ENCODE measurements around the gene ERBB4. TPM values are rescaled to one million over a fixed set of nuclear protein-coding genes. Genes with fewer than 3 reads are reported as not detected.

The ERBB4 gene
- polyA plus RNA-seq, 2 of the 4 experiments (the other 2 are of a cell fraction) = not detected

DNA sequence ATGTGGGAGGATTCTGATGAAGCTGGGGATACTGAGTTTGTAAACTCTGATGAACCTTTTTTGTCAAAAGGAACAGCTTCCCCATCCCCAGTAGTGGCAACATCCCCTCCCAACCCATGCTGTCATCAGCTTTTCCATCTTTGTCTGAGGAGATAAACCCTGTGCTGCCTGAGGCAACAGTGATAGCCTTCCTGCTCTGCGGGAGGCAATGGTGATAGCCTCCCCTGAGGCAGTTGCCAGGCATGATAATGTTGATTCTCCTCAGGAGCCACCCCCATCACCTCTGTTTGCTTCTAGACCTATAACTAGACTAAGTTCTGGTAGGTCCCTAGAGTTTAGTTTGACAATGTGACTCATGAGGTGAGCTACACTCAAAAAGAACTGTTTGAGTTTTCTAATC is 97.5 kb downstream of the ERBB4 start:
- no peaks in the 10 kb centered on the region for H3K4me1 ChIP-seq
- no peak overlapping the region for H3K27ac ChIP-seq
- TF ChIP-seq PHF8 (IDR thresholded peaks at IDR 0.05; ENCODE audit: borderline replicate concordance, low read depth) (no peak), RNF2 (IDR thresholded peaks at IDR 0.05; ENCODE audit: borderline replicate concordance, low read depth) (no peak), EP300 (IDR thresholded peaks at IDR 0.05) (no peak), RAD21 (conservative IDR thresholded peaks at IDR 0.05 in 1 of 2, IDR thresholded peaks at IDR 0.05 in 1 of 2) (no peak), BCL3 (IDR thresholded peaks at IDR 0.05) (no peak), GATA3 (IDR thresholded peaks at IDR 0.05; ENCODE audit: borderline replicate concordance) (no peak), KDM1A (IDR thresholded peaks at IDR 0.05; ENCODE audit: low read depth) (no peak), ZNF302 (CRISPR knock-in tag; IDR thresholded peaks at IDR 0.05) (no peak), CBX8 (IDR thresholded peaks at IDR 0.05) (no peak), ZC3H11A (IDR thresholded peaks at IDR 0.05) (no peak), EHF (CRISPR knock-in tag; IDR thresholded peaks at IDR 0.05) (no peak), HOXA7 (CRISPR knock-in tag; IDR thresholded peaks at IDR 0.05) (no peak), REST (IDR thresholded peaks at IDR 0.05) (no peak), FOSB (CRISPR knock-in tag; IDR thresholded peaks at IDR 0.05) (no peak), KDM5A (IDR thresholded peaks at IDR 0.05) (no peak), CHD2 (IDR thresholded peaks at IDR 0.05; ENCODE audit: low read length, partially characterized antibody) (no peak)
- TF ChIP-seq, protein P1, sequence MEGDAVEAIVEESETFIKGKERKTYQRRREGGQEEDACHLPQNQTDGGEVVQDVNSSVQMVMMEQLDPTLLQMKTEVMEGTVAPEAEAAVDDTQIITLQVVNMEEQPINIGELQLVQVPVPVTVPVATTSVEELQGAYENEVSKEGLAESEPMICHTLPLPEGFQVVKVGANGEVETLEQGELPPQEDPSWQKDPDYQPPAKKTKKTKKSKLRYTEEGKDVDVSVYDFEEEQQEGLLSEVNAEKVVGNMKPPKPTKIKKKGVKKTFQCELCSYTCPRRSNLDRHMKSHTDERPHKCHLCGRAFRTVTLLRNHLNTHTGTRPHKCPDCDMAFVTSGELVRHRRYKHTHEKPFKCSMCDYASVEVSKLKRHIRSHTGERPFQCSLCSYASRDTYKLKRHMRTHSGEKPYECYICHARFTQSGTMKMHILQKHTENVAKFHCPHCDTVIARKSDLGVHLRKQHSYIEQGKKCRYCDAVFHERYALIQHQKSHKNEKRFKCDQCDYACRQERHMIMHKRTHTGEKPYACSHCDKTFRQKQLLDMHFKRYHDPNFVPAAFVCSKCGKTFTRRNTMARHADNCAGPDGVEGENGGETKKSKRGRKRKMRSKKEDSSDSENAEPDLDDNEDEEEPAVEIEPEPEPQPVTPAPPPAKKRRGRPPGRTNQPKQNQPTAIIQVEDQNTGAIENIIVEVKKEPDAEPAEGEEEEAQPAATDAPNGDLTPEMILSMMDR (IDR thresholded peaks at IDR 0.05) = no peak
- H3K4me3 ChIP-seq = no peak overlapping the region
- ChIA-PET CTCF (no interaction called here), POLR2A (no interaction called here)
- FAIRE-seq = no peak
- DNase-seq (ENCODE audit: low read depth in 1 of 2, low spot score in 1 of 2) = no peak
- H3K9me3 ChIP-seq = no peaks in the 10 kb centered on the region
- no CpG with 5 or more reads among the region's 1 CpG for WGBS (ENCODE audit: missing lambda C conversion rate)
- H3K4me2 ChIP-seq = no peak overlapping the region
- ATAC-seq = no peak

DNA sequence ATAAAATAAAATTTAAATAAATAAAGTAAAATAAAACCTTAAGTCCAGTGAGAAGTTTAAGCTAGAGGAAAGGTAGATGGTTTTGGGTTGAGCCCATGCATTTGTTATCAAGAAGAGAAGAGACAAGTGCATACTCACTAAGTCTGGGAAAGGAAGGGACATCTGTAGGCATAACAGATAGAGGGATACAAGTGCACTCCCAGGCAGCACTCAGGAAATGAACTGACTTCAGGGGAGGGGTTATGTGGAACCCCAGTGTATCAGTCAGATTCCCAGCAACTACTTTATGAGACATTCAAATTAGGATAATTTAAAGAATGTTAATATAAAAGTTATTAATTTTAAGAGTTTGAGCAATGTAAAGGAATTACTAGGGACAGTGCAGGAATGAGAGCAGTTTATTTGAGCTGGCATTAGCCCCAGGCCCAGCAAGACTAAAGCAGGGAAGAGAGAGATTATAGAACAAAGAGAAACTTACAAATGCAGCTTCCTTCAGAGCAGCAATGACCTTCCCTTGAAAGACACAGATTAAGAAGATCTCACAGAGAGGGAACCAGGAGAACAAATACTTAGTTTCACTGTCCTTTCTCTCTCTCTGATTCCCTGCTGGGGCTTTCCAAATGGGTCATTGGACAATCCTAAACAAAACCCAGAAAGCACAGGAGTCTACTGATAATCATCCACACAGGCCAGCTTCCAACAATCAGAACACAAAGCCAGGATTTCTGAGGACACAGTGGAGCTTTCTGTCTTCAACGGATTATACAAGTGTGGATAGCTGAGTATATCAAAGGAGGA is 109.7 kb downstream of the ERBB4 start:
- no peak overlapping the region for H3K4me3 ChIP-seq
- H3K4me2 ChIP-seq = no peak overlapping the region
- FAIRE-seq = no peak
- ChIA-PET CTCF (no interaction called here), POLR2A (no interaction called here)
- H3K4me1 ChIP-seq = no peaks in the 10 kb centered on the region
- ATAC-seq = no peak
- H3K27ac ChIP-seq = no peak overlapping the region
- no peak for DNase-seq (ENCODE audit: low read depth in 1 of 2, low spot score in 1 of 2)
- no peak for TF ChIP-seq ZC3H11A (IDR thresholded peaks at IDR 0.05)
- TF ChIP-seq RAD21 (conservative IDR thresholded peaks at IDR 0.05 in 1 of 2, IDR thresholded peaks at IDR 0.05 in 1 of 2) = no peak
- TF ChIP-seq HOXA7 (CRISPR knock-in tag; IDR thresholded peaks at IDR 0.05) = no peak
- TF ChIP-seq SREBF2 (IDR thresholded peaks at IDR 0.05) = no peak
- TF ChIP-seq CEBPB (IDR thresholded peaks at IDR 0.05) = no peak
- TF ChIP-seq CBX8 (IDR thresholded peaks at IDR 0.05) = no peak
- TF ChIP-seq KDM1A (IDR thresholded peaks at IDR 0.05; ENCODE audit: low read depth) = no peak
- TF ChIP-seq EP300 (IDR thresholded peaks at IDR 0.05) = no peak
- TF ChIP-seq ZNF302 (CRISPR knock-in tag; IDR thresholded peaks at IDR 0.05) = no peak
- TF ChIP-seq JUNB (IDR thresholded peaks at IDR 0.05) = no peak
- no peak for TF ChIP-seq JUN (IDR thresholded peaks at IDR 0.05)
- TF ChIP-seq ELK1 (IDR thresholded peaks at IDR 0.05; ENCODE audit: low read depth, low read length) = no peak
- no peak for TF ChIP-seq NPAS2 (CRISPR knock-in tag; IDR thresholded peaks at IDR 0.05; ENCODE audit: borderline replicate concordance)
- no peak for TF ChIP-seq ZFP36 (IDR thresholded peaks at IDR 0.05; ENCODE audit: borderline replicate concordance, partially characterized antibody)
- TF ChIP-seq FOSL2 (IDR thresholded peaks at IDR 0.05) = no peak
- TF ChIP-seq FOSL2 (CRISPR knock-in tag; IDR thresholded peaks at IDR 0.05) = no peak
- TF ChIP-seq, protein P2, sequence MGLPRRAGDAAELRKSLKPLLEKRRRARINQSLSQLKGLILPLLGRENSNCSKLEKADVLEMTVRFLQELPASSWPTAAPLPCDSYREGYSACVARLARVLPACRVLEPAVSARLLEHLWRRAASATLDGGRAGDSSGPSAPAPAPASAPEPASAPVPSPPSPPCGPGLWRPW (IDR thresholded peaks at IDR 0.05) = no peak
- TF ChIP-seq PBX3 (IDR thresholded peaks at IDR 0.05) = no peak
- 38% methylated on average over 1 of the region's 1 CpG for WGBS (ENCODE audit: missing lambda C conversion rate)
- no peaks in the 10 kb centered on the region for H3K9me3 ChIP-seq
